ENCODE results near the gene UCKL1. TPM values are rescaled to one million over a fixed set of nuclear protein-coding genes. Genes with fewer than 3 reads are reported as not detected.

The UCKL1 gene
- total RNA-seq, 1 donor from 2014 or later = 49.7 TPM

DNA sequence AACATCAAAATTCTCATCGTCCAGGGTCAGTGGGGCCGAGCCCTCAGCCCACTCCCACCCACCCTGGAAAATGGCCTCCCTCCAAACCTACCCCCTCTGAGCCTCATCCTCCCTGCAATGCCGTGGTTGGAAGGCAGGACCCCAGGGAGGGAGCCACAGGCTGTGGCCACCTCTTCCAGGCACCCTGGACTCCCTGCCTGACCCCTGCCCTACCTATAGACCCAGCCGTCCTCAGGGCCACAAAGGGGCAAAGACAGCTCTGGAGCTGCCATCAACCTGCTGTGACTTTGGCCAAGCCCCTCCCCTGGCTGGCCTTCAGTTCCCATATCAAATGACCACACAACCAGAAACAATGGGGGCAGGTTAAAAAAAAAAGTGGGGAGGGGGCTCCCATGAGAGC is 2.3 kb upstream of the UCKL1 start:
- no peaks in the 10 kb centered on the region for H3K9me3 Mint-ChIP-seq

DNA sequence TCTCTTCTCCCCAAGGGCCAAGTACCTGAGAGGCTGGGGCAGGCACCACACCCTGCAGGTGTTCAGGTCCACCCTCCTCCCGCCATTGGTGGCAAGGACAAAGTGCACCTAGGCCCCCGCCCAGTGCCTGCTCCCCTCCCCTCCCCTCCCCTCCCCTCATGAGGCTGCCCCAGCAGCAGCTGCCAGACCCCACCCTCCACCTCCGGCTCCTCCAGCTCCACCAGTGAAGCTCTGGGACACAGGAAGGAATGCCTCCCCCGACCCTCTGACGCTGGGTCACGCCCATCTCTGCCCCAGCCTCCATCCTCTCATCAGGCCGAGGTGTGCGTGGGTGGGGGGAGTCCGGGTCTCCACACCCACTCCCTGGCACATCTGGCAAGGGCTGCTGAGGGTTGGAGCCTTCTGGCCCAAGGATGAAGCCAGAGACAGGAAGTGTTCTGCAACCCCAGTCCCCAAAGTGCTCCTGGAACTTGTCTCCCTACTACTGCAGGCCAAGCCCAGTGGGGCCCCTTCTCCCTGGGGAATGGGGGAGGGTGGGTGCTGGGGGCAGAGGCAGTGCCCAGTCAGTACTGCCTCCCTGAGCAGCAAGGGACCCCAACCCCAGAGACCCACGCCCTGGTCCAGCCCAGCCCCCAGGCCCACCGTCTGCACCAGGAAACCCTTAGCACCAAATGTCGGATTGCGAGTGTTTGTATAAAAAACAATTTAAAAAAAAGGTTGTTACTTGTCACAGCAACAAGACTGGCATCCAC is 1.6 kb upstream of the UCKL1 start:
- Mint-ChIP-seq H3K36me3 (no peaks in the 10 kb centered on the region), H3K27ac (peak overlapping the region; percentile 74), H3K27me3 (no peaks in the 10 kb centered on the region), H3K9me3 (no peaks in the 10 kb centered on the region), H3K4me3 (peak overlapping the region; percentile 89), H3K4me1 (ENCODE audit: unreplicated experiment) (peaks cover 14% of the 10 kb centered on the region)
- TF ChIP-seq, protein P1, sequence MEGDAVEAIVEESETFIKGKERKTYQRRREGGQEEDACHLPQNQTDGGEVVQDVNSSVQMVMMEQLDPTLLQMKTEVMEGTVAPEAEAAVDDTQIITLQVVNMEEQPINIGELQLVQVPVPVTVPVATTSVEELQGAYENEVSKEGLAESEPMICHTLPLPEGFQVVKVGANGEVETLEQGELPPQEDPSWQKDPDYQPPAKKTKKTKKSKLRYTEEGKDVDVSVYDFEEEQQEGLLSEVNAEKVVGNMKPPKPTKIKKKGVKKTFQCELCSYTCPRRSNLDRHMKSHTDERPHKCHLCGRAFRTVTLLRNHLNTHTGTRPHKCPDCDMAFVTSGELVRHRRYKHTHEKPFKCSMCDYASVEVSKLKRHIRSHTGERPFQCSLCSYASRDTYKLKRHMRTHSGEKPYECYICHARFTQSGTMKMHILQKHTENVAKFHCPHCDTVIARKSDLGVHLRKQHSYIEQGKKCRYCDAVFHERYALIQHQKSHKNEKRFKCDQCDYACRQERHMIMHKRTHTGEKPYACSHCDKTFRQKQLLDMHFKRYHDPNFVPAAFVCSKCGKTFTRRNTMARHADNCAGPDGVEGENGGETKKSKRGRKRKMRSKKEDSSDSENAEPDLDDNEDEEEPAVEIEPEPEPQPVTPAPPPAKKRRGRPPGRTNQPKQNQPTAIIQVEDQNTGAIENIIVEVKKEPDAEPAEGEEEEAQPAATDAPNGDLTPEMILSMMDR (conservative IDR thresholded peaks at IDR 0.05) = no peak
- no peak for DNase-seq (ENCODE audit: extremely low spot score, unreplicated experiment)

More for the DNA sequence above, 2.3 kb upstream of the UCKL1 start:
- Mint-ChIP-seq H3K4me3 (no peak overlapping the region), H3K4me1 (ENCODE audit: unreplicated experiment) (peaks cover 13% of the 10 kb centered on the region), H3K36me3 (no peaks in the 10 kb centered on the region), H3K27ac (peak overlapping the region; percentile 74), H3K27me3 (no peaks in the 10 kb centered on the region)
- TF ChIP-seq, protein P1 (conservative IDR thresholded peaks at IDR 0.05) = no peak
- no peak for DNase-seq (ENCODE audit: extremely low spot score, unreplicated experiment)

DNA sequence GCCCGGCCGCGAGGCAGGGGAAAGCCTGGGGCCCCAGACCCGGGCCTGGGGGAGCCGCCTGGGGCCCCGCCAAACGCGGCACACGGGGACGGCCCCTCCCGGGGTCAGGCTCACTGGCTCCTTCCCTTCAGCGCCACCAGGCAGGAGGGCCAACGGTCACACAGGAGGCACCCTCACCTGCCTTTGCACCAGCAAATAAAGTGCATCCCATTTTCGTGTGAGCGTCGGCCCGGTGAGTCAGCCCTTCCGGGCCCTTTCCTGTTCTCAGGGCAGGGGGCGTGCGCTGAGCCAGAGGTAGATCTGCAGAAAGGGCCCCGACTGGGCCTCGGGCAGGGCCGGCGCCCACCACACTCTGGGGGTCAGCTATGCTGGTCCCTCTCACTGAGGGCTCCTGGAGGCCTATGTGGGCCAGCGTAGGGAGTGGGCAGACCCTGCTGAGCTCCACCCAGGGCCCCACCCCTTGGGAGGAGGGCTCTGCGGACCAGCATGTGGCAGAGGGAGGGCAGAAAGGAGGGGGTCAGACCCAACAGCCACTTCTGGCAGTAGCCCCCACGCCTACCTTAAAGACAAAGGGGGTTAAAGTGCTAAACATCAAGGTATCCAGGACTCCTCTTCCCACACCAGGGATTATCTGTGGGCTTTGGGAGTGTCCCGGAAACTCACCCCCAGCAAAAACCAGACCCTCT is 931 bp upstream of the UCKL1 start:
- H3K27ac Mint-ChIP-seq = peak overlapping the region; percentile 74

DNA sequence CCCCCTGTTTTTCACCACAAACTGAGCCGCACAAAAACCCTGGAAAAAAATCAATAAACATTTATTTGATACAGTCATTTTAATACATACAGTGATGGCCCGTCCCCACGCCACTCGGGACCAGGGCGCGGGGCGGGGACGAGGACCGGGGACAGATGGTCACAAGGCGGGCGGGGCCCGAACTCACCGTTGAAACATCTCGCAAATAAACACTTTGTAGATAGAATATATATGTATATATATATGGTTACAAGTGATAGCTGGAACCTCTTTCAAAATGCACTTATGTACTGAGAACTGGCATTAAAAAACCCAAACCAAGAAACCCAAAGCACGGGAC is 418 bp upstream of the UCKL1 start:
- Mint-ChIP-seq H3K9me3 (no peaks in the 10 kb centered on the region), H3K4me1 (ENCODE audit: unreplicated experiment) (peaks cover 14% of the 10 kb centered on the region), H3K4me3 (peak overlapping the region; percentile 89), H3K36me3 (no peaks in the 10 kb centered on the region), H3K27me3 (no peaks in the 10 kb centered on the region), H3K27ac (peak overlapping the region; percentile 78)
- TF ChIP-seq, protein P1 (conservative IDR thresholded peaks at IDR 0.05) = no peak
- no peak for DNase-seq (ENCODE audit: extremely low spot score, unreplicated experiment)

More for the DNA sequence above, 931 bp upstream of the UCKL1 start:
- no peaks in the 10 kb centered on the region for H3K27me3 Mint-ChIP-seq
- peaks cover 14% of the 10 kb centered on the region for H3K4me1 Mint-ChIP-seq (ENCODE audit: unreplicated experiment)
- H3K4me3 Mint-ChIP-seq = peak overlapping the region; percentile 89
- TF ChIP-seq, protein P1 (conservative IDR thresholded peaks at IDR 0.05) = peak; percentile 21
- DNase-seq (ENCODE audit: extremely low spot score, unreplicated experiment) = no peak
- no peaks in the 10 kb centered on the region for H3K9me3 Mint-ChIP-seq
- no peaks in the 10 kb centered on the region for H3K36me3 Mint-ChIP-seq

DNA sequence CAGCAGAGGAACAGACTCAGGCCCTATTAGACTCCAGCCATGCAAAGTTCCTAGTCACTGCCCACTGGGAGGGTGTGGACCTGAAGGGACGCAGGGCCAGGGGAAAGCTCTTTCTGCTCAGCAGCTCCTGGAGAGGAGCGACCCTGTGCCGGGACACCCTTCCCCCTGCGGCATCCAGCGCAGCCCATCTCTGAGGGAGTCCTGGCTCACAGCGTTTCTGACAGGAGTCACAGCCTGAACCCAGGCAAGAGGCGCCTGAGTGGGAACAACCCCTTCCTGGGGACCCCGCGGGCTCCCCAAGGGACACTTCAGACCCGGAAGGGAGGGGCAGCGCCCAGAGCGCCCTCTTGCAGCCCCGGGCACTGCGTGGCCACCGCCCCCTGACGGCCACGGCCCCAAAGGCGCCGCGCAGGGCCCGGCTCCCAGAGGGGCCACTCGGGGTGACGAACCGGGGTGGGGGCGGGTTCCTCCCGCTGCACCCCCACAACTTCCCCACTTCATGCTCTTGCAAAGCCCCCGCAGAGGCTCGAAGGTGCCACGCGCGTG is 862 bp downstream of the UCKL1 start:
- DNase-seq (ENCODE audit: extremely low spot score, unreplicated experiment) = no peak

More for the DNA sequence above, 862 bp downstream of the UCKL1 start:
- H3K4me3 Mint-ChIP-seq = peak overlapping the region; percentile 86
- peaks cover 14% of the 10 kb centered on the region for H3K4me1 Mint-ChIP-seq (ENCODE audit: unreplicated experiment)
- H3K36me3 Mint-ChIP-seq = no peaks in the 10 kb centered on the region
- no peaks in the 10 kb centered on the region for H3K9me3 Mint-ChIP-seq
- no peaks in the 10 kb centered on the region for H3K27me3 Mint-ChIP-seq
- peak overlapping the region; percentile 63 for H3K27ac Mint-ChIP-seq
- TF ChIP-seq, protein P1 (conservative IDR thresholded peaks at IDR 0.05) = peak; percentile 39

Measured in type B pancreatic cell (in vitro differentiated cells).